GM06990 (cell line): ENCODE measurements around the gene LAMTOR3.

Experiments
- DNase-seq: peaks from one replicate; pipeline ENCODE4 v3.0.0-alpha.2; 2011; ENCODE audit not compliant: insufficient read length; ENCODE audit errors: extremely low read depth
- H3K27me3 ChIP-seq: replicated peaks from 2 replicates; pipeline ENCODE4 v1.6.0; 2011; ENCODE audit warnings: low read length; ENCODE audit not compliant: control insufficient read depth, insufficient read depth
- H3K36me3 ChIP-seq: 2 replicates; pipeline ENCODE4 v1.5.1; 2011; ENCODE audit warnings: low read length; ENCODE audit not compliant: control insufficient read depth, insufficient read depth
- H3K4me3 ChIP-seq: replicated peaks from 2 replicates; pipeline ENCODE4 v1.5.1; 2011; ENCODE audit warnings: low read depth, mild to moderate bottlenecking, control low read depth, low read length
- TF ChIP-seq, protein P1 (sequence below): IDR thresholded peaks from 2 replicates; pipeline ENCODE4 v1.5.1; 2011; ENCODE audit warnings: low read length, control low read depth, mild to moderate bottlenecking, inconsistent platforms; ENCODE audit not compliant: insufficient read depth, poor library complexity, severe bottlenecking

Gene LAMTOR3

DNA sequence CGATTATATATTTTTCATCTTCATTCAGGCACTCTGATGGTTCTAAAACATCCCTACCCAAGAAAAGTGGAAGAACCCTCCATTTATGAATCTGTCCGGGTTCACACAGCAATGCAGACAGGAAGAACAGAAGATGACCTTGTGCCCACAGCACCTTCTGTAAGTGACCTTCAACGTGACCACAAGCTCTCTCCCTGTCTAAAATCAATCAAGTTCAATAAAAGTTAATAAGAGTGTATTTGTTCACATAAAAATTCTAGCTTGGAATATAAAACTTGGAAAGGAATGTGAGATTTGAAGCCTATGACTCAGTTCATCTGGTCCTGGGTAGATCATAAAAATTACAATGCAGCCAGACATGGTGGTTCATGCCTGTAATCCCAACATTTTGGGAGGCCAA, 41.0 kb downstream of the LAMTOR3 start:
- Histone ChIP-seq H3K27me3 (no peaks in the 10 kb centered on the region), H3K4me3 (no peak overlapping the region), H3K36me3 (peaks cover 1% of the 10 kb centered on the region; the same call in 1 of the 2 replicates)
- TF ChIP-seq, protein P1, sequence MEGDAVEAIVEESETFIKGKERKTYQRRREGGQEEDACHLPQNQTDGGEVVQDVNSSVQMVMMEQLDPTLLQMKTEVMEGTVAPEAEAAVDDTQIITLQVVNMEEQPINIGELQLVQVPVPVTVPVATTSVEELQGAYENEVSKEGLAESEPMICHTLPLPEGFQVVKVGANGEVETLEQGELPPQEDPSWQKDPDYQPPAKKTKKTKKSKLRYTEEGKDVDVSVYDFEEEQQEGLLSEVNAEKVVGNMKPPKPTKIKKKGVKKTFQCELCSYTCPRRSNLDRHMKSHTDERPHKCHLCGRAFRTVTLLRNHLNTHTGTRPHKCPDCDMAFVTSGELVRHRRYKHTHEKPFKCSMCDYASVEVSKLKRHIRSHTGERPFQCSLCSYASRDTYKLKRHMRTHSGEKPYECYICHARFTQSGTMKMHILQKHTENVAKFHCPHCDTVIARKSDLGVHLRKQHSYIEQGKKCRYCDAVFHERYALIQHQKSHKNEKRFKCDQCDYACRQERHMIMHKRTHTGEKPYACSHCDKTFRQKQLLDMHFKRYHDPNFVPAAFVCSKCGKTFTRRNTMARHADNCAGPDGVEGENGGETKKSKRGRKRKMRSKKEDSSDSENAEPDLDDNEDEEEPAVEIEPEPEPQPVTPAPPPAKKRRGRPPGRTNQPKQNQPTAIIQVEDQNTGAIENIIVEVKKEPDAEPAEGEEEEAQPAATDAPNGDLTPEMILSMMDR: no peak
- DNase-seq: no peak

DNA sequence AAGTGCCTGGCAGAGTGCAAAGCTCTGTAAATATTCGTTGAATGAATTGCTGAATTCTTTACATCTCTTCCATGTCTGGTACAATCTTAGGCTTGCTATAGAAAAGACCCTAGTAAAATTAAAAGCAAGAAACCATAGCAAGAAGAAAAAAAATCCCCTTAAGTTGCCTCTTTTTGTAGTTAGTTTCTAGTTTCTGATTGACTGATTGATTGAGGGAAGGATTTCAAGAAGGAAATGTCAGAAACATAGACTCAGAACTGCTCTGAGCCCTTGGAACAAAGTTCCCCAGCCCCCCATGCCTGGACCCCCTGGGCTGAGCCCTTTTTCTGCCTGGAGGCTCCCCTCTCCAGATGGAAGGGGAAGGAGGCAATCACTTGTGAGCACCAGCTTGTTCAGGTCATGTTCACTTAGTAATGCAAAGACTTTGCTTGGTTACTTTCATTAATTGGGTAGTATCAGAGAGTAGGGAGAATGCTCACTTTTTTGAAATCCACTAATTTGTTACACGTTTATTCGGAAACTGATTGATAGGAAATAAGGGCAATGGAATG, 42.0 kb downstream of the LAMTOR3 start:
- H3K27me3 ChIP-seq: no peaks in the 10 kb centered on the region
- no peak overlapping the region for H3K4me3 ChIP-seq
- TF ChIP-seq, protein P1: no peak

DNA sequence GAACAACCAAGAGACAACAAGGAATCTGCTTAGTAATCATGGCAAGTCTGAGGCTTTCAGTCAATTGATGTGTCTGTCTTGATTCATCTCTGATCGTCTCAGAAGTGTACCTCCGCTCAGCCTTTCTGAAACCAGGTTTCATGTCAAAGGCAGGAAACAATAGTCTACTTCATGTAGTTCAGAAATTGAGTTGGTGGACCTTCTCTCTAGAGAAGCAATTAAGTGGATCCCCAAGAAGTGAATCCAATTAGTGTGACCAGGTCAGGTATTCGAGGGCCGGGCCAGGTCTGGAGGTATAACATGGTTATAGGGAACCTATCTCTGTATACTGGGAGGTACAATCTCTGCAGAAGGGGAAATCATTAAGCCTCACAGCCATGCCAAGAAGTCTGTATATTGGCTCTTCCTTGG, 45.6 kb downstream of the LAMTOR3 start:
- Histone ChIP-seq H3K27me3 (no peaks in the 10 kb centered on the region), H3K4me3 (no peak overlapping the region), H3K36me3 (no peaks in the 10 kb centered on the region)
- TF ChIP-seq, protein P1: no peak
- DNase-seq: peak; percentile 76

More for the DNA sequence above, 42.0 kb downstream of the LAMTOR3 start:
- peaks cover 1% of the 10 kb centered on the region; the same call in 1 of the 2 replicates for H3K36me3 ChIP-seq
- DNase-seq: peak; percentile 45

DNA sequence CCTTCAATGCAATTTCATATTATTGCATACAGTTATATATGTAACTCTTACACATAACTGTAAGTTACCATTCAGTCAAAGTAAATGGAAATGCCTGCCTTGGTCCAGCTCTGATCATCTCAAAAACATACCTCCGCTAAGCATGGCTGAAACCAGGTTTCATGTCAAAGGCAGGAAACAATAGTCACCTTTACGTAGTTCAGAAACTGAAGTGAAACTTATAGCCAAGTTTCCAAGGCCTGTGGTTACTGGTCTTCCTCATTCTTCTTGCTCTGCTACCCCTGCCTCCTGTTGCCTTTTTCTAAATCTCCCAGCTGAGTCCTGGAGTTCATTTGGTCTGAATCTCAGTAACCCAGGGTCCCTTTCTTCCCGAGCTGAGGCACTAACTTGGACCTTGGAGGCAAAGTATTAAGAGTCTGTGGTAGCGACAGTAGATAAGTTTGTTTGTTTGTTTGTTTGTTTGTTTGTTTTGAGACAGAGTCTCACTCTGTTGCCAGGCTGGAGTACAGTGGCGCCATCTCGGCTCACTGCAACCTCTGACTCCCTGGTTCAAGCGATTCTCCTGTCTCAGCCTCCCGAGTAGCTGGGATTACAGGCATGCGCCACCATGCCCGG, 46.8 kb downstream of the LAMTOR3 start:
- Histone ChIP-seq H3K27me3 (no peaks in the 10 kb centered on the region), H3K36me3 (peaks cover 2% of the 10 kb centered on the region), H3K4me3 (peak overlapping the region; percentile 38)
- peak; percentile 66 for DNase-seq
- TF ChIP-seq, protein P1: no peak

DNA sequence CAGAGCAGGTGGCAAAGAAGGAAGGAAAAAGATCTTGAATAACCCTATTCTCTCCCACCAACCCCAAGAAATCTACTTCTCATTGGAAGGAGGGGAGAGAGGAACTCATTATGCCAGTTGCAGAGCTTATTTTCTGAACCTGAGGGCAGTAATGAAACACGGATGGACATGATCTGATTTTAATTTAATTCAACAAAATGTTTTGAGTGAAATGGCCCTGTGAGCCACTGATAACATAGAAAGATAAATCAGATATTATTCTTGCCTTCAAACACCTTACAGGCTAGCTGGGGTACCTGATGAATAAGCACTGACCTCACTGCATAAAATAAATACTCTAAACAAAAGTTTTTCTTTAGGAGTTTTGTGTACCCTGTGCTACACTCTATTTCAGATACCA, 47.3 kb downstream of the LAMTOR3 start:
- peaks cover 2% of the 10 kb centered on the region for H3K36me3 ChIP-seq
- TF ChIP-seq, protein P1: no peak
- no peak for DNase-seq

More for the DNA sequence above, 47.3 kb downstream of the LAMTOR3 start:
- Histone ChIP-seq H3K27me3 (no peaks in the 10 kb centered on the region), H3K4me3 (no peak overlapping the region)
